ENCODE measurements around the gene MMRN2.

- no peak for TF ChIP-seq CTCF (IDR thresholded peaks at IDR 0.05; ENCODE audit: poor library complexity, severe bottlenecking)
- TF ChIP-seq REST (IDR thresholded peaks at IDR 0.05; ENCODE audit: borderline replicate concordance) = no peak
- no peak for TF ChIP-seq POLR2AphosphoS5 (IDR thresholded peaks at IDR 0.05)
- TF ChIP-seq EP300 (conservative IDR thresholded peaks at IDR 0.05; ENCODE audit: poor library complexity, severe bottlenecking) = no peak
- TF ChIP-seq EZH2 (IDR thresholded peaks at IDR 0.05; ENCODE audit: borderline replicate concordance, insufficient read depth, low read length, poor library complexity, severe bottlenecking) = no peak
Observed at GRCh38 chr10:86951184-86951761, 6.1 kb downstream of the MMRN2 start.
